HEK293 (cell line): ENCODE results near the gene PI4KB.
A peak's percentile ranks its signal among the peaks of the same experiment; 100 is the strongest.

ENCODE experiments used
- CTCF ChIA-PET: fragments of 350-600 bp; formaldehyde crosslinking; extraction: SDS; loops from one replicate; lab custom pipeline; 2021; ENCODE audit warnings: antibody characterized with exemption; lab: Yijun Ruan, JAX
- POLR2A ChIA-PET: fragments of 300-600 bp; formaldehyde crosslinking; extraction: SDS; loops from one replicate; lab custom pipeline; 2020; ENCODE audit warnings: antibody characterized with exemption, inconsistent platforms; lab: Yijun Ruan, JAX
- H3K27ac ChIP-seq: fragments of 200-500 bp; sonication (Bioruptor generic); 2 replicates; pipeline ENCODE4 v1.5.1; 2014; ENCODE audit warnings: low read depth, low read length, control low read depth, inconsistent platforms; ENCODE audit errors: extremely low read depth
- H3K36me3 ChIP-seq, 2 experiments: fragments of 200-500 bp in 1 of 2; sonication (Bioruptor generic) in 1 of 2; 1 replicate in 1 of 2; 2 replicates in 1 of 2; pipeline ENCODE4 v1.5.1; 2014 to 2017; ENCODE audit warnings: inconsistent platforms in 2 of 2, low read length in 2 of 2; ENCODE audit not compliant: control insufficient read depth in 2 of 2, insufficient read depth in 1 of 2
- H3K4me1 ChIP-seq: fragments of 200-500 bp; sonication (Bioruptor generic); 2 replicates; pipeline ENCODE4 v1.5.1; 2014; ENCODE audit warnings: mild to moderate bottlenecking, low read length, inconsistent platforms; ENCODE audit not compliant: control insufficient read depth, insufficient read depth
- H3K4me3 ChIP-seq: 2 replicates; pipeline ENCODE4 v1.5.1; 2011; ENCODE audit warnings: low read depth, mild to moderate bottlenecking, control low read depth, low read length, moderate library complexity
- H3K9me3 ChIP-seq: fragments of 200-500 bp; sonication (Bioruptor generic); 2 replicates; pipeline ENCODE4 v1.5.1; 2014; ENCODE audit warnings: low read depth, low read length, inconsistent platforms; ENCODE audit not compliant: control insufficient read depth, insufficient read depth
- BCL11A ChIP-seq: fragments of 450-650 bp; formaldehyde crosslinking; IDR thresholded peaks from 2 replicates; pipeline ENCODE4 v1.5.1; 2016; ENCODE audit warnings: low read depth, missing biosample characterization, missing genetic modification characterization
- BCL6B ChIP-seq: fragments of 450-650 bp; formaldehyde crosslinking; IDR thresholded peaks from 2 replicates; pipeline ENCODE4 v1.5.1; 2017; ENCODE audit warnings: missing biosample characterization, missing genetic modification characterization
- HOXC10 ChIP-seq: sonication (generic); formaldehyde crosslinking; IDR thresholded peaks from 2 replicates; pipeline ENCODE4 v1.8.1; 2023; ENCODE audit warnings: mild to moderate bottlenecking, missing genetic modification reagents
- PBX3 ChIP-seq: sonication (generic); formaldehyde crosslinking; IDR thresholded peaks from 2 replicates; pipeline ENCODE4 v1.8.1; 2022; ENCODE audit warnings: mild to moderate bottlenecking, moderate library complexity, missing genetic modification reagents
- REPIN1 ChIP-seq: fragments of 450-650 bp; formaldehyde crosslinking; IDR thresholded peaks from 2 replicates; pipeline ENCODE4 v1.5.1; 2017; ENCODE audit warnings: missing biosample characterization, missing genetic modification characterization, low read depth
- SETDB1 ChIP-seq: IDR thresholded peaks from one replicate; pipeline ENCODE4 v1.6.1; 2017; ENCODE audit warnings: mild to moderate bottlenecking, low read length, moderate library complexity, mixed read lengths; ENCODE audit not compliant: insufficient read length
- ZNF112 ChIP-seq: fragments of 450-650 bp; formaldehyde crosslinking; IDR thresholded peaks from 2 replicates; pipeline ENCODE4 v1.5.0; 2017; ENCODE audit warnings: missing biosample characterization, missing genetic modification characterization
- ZNF121 ChIP-seq: fragments of 450-650 bp; formaldehyde crosslinking; IDR thresholded peaks from 2 replicates; pipeline ENCODE4 v1.5.1; 2016; ENCODE audit warnings: missing biosample characterization, missing genetic modification characterization
- ZNF132 ChIP-seq: fragments of 450-650 bp; formaldehyde crosslinking; IDR thresholded peaks from 2 replicates; pipeline ENCODE4 v1.5.1; 2017; ENCODE audit warnings: missing biosample characterization, missing genetic modification characterization, borderline replicate concordance
- ZNF155 ChIP-seq: fragments of 450-650 bp; formaldehyde crosslinking; IDR thresholded peaks from 2 replicates; pipeline ENCODE4 v1.5.1; 2016; ENCODE audit warnings: missing biosample characterization, missing genetic modification characterization
- ZNF2 ChIP-seq: fragments of 450-650 bp; formaldehyde crosslinking; IDR thresholded peaks from 2 replicates; pipeline ENCODE4 v1.5.1; 2016; ENCODE audit warnings: missing biosample characterization, missing genetic modification characterization
- ZNF302 ChIP-seq: fragments of 450-650 bp; formaldehyde crosslinking; IDR thresholded peaks from 2 replicates; pipeline ENCODE4 v1.5.1; 2016; ENCODE audit warnings: missing biosample characterization, missing genetic modification characterization, low read depth
- ZNF311 ChIP-seq: fragments of 450-650 bp; formaldehyde crosslinking; IDR thresholded peaks from 2 replicates; pipeline ENCODE4 v1.5.1; 2017; ENCODE audit warnings: missing biosample characterization, missing genetic modification characterization, borderline replicate concordance
- ZNF335 ChIP-seq: fragments of 450-650 bp; formaldehyde crosslinking; conservative IDR thresholded peaks from 2 replicates; pipeline ENCODE4 v1.5.1; 2016; ENCODE audit warnings: missing biosample characterization, missing genetic modification characterization
- ZNF341 ChIP-seq: fragments of 450-650 bp; formaldehyde crosslinking; IDR thresholded peaks from 2 replicates; pipeline ENCODE4; 2016; ENCODE audit warnings: low read depth, missing biosample characterization, missing genetic modification characterization
- ZNF354C ChIP-seq: fragments of 450-650 bp; formaldehyde crosslinking; IDR thresholded peaks from 2 replicates; pipeline ENCODE4 v1.5.1; 2016; ENCODE audit warnings: missing biosample characterization, missing genetic modification characterization, low read depth, borderline replicate concordance
- ZNF391 ChIP-seq: fragments of 450-650 bp; formaldehyde crosslinking; IDR thresholded peaks from 2 replicates; pipeline ENCODE4 v1.5.1; 2016; ENCODE audit warnings: low read depth, missing biosample characterization, missing genetic modification characterization, borderline replicate concordance
- ZNF404 ChIP-seq: fragments of 450-650 bp; formaldehyde crosslinking; IDR thresholded peaks from 2 replicates; pipeline ENCODE4 v1.5.1; 2017; ENCODE audit warnings: missing biosample characterization, missing genetic modification characterization
- ZNF501 ChIP-seq: fragments of 450-650 bp; formaldehyde crosslinking; IDR thresholded peaks from 2 replicates; pipeline ENCODE4 v1.5.1; 2016; ENCODE audit warnings: missing biosample characterization, missing genetic modification characterization
- ZNF514 ChIP-seq: fragments of 450-650 bp; formaldehyde crosslinking; IDR thresholded peaks from 2 replicates; pipeline ENCODE4 v1.5.1; 2016; ENCODE audit warnings: missing biosample characterization, missing genetic modification characterization
- ZNF600 ChIP-seq: fragments of 450-650 bp; formaldehyde crosslinking; IDR thresholded peaks from 2 replicates; pipeline ENCODE4 v1.5.1; 2016; ENCODE audit warnings: missing biosample characterization, missing genetic modification characterization
- ZNF670 ChIP-seq: fragments of 450-650 bp; formaldehyde crosslinking; IDR thresholded peaks from 2 replicates; pipeline ENCODE4 v1.5.1; 2016; ENCODE audit warnings: missing biosample characterization, missing genetic modification characterization, low read depth
- ZNF777 ChIP-seq: fragments of 450-650 bp; formaldehyde crosslinking; IDR thresholded peaks from 2 replicates; pipeline ENCODE4 v1.5.1; 2017; ENCODE audit warnings: missing biosample characterization, missing genetic modification characterization, borderline replicate concordance
- ZNF785 ChIP-seq: fragments of 450-650 bp; formaldehyde crosslinking; IDR thresholded peaks from 2 replicates; pipeline ENCODE4 v1.5.1; 2016; ENCODE audit warnings: missing biosample characterization, missing genetic modification characterization
- ZNF792 ChIP-seq: fragments of 450-650 bp; formaldehyde crosslinking; IDR thresholded peaks from 2 replicates; pipeline ENCODE4 v1.5.1; 2016; ENCODE audit warnings: missing biosample characterization, missing genetic modification characterization
- ZSCAN4 ChIP-seq: fragments of 450-650 bp; formaldehyde crosslinking; IDR thresholded peaks from 2 replicates; pipeline ENCODE4 v1.5.1; 2017; ENCODE audit warnings: missing biosample characterization, missing genetic modification characterization
- TF ChIP-seq, protein P1 (sequence below): fragments of 450-650 bp; formaldehyde crosslinking; optimal IDR thresholded peaks from 2 replicates; pipeline ENCODE3; 2016; ENCODE audit warnings: missing biosample characterization, mild to moderate bottlenecking, missing genetic modification characterization
- TF ChIP-seq, protein P2 (sequence below): fragments of 450-650 bp; formaldehyde crosslinking; IDR thresholded peaks from 2 replicates; pipeline ENCODE4 v1.5.1; 2016; ENCODE audit warnings: missing biosample characterization, missing genetic modification characterization, low read depth
- TF ChIP-seq, protein P3 (sequence below): fragments of 450-650 bp; formaldehyde crosslinking; IDR thresholded peaks from 2 replicates; pipeline ENCODE4 v1.5.1; 2016; ENCODE audit warnings: missing biosample characterization, missing genetic modification characterization

The PI4KB gene

GRCh38 chr1:151327903-151328674, 873 bp upstream of the PI4KB start:
- ChIA-PET POLR2A (interaction anchor here (0.8 to 7.8 kb wide), 16 partner anchors 9 to 244 kb away, joined by 3 to 56 read pairs (median 8); partner anchors contain the start of genes PSMB4, SELENBP1, TUFT1 and VPS72), CTCF (interaction anchor here (1.2 to 7.4 kb wide), 4 partner anchors 12 to 46 kb away, joined by 3 to 63 read pairs (median 16); partner anchors contain the start of gene ZNF687)
- Histone ChIP-seq H3K36me3 (peaks cover 0 to 28% of the 10 kb centered on the region in 2 experiments; a peak in 2 of 3 replicates), H3K9me3 (no peaks in the 10 kb centered on the region), H3K4me1 (peaks cover 3% of the 10 kb centered on the region; the same call in 1 of the 2 replicates), H3K4me3 (peak overlapping the region; percentile 33), H3K27ac (peak overlapping the region; percentile 85)
- TF ChIP-seq REPIN1 (tag by site-specific recombination) (0 out of 2 replicates have a peak, but pooled peaks have one; percentile 35), PBX3 (CRISPR knock-in tag) (no peak), ZNF121 (tag by site-specific recombination) (peak; percentile 59; the same call in 1 of the 2 replicates), ZNF785 (tag by site-specific recombination) (no peak), BCL11A (tag by site-specific recombination) (no peak), ZSCAN4 (tag by site-specific recombination) (no peak), ZNF112 (no peak), SETDB1 (no peak), ZNF132 (tag by site-specific recombination) (no peak), BCL6B (peak; percentile 46; the same call in 1 of the 2 replicates), ZNF2 (tag by site-specific recombination) (no peak), ZNF341 (tag by site-specific recombination) (0 out of 2 replicates have a peak, but pooled peaks have one; percentile 25), ZNF670 (tag by site-specific recombination) (no peak), ZNF391 (0 out of 2 replicates have a peak, but pooled peaks have one; percentile 15), ZNF514 (tag by site-specific recombination) (no peak), ZNF501 (tag by site-specific recombination) (0 out of 2 replicates have a peak, but pooled peaks have one; percentile 34), ZNF404 (no peak), ZNF600 (tag by site-specific recombination) (peak; percentile 40; the same call in 1 of the 2 replicates), ZNF777 (tag by site-specific recombination) (no peak), ZNF354C (no peak), HOXC10 (CRISPR knock-in tag) (no peak), ZNF155 (no peak), ZNF311 (tag by site-specific recombination) (no peak), ZNF302 (tag by site-specific recombination) (no peak), ZNF335 (tag by site-specific recombination) (peak; percentile 68; the same call in 1 of the 2 replicates), ZNF792 (tag by site-specific recombination) (no peak)
- TF ChIP-seq, protein P1, sequence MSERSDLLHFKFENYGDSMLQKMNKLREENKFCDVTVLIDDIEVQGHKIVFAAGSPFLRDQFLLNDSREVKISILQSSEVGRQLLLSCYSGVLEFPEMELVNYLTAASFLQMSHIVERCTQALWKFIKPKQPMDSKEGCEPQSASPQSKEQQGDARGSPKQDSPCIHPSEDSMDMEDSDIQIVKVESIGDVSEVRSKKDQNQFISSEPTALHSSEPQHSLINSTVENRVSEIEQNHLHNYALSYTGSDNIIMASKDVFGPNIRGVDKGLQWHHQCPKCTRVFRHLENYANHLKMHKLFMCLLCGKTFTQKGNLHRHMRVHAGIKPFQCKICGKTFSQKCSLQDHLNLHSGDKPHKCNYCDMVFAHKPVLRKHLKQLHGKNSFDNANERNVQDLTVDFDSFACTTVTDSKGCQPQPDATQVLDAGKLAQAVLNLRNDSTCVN, result no peak
- TF ChIP-seq, protein P2, sequence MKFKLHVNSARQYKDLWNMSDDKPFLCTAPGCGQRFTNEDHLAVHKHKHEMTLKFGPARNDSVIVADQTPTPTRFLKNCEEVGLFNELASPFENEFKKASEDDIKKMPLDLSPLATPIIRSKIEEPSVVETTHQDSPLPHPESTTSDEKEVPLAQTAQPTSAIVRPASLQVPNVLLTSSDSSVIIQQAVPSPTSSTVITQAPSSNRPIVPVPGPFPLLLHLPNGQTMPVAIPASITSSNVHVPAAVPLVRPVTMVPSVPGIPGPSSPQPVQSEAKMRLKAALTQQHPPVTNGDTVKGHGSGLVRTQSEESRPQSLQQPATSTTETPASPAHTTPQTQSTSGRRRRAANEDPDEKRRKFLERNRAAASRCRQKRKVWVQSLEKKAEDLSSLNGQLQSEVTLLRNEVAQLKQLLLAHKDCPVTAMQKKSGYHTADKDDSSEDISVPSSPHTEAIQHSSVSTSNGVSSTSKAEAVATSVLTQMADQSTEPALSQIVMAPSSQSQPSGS (tag by site-specific recombination), result no peak
- TF ChIP-seq, protein P3, sequence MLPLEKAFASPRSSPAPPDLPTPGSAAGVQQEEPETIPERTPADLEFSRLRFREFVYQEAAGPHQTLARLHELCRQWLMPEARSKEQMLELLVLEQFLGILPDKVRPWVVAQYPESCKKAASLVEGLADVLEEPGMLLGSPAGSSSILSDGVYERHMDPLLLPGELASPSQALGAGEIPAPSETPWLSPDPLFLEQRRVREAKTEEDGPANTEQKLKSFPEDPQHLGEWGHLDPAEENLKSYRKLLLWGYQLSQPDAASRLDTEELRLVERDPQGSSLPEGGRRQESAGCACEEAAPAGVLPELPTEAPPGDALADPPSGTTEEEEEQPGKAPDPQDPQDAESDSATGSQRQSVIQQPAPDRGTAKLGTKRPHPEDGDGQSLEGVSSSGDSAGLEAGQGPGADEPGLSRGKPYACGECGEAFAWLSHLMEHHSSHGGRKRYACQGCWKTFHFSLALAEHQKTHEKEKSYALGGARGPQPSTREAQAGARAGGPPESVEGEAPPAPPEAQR (tag by site-specific recombination), result 0 out of 2 replicates have a peak, but pooled peaks have one; percentile 25
